Suprapubic skin (tissue), 4 donors: Measurements from ENCODE around the gene GPAM. TPM values are rescaled to one million over a fixed set of nuclear protein-coding genes. Genes with fewer than 3 reads are reported as not detected.

Source experiments
- DNase-seq, 2 donors: peaks; one replicate each; pipeline ENCODE4 v3.0.0-alpha.2; 2019; ENCODE audit warnings: low spot score in 2 of 2
- H3K27ac ChIP-seq: fragments of 200-600 bp; sonication (generic); one replicate; pipeline ENCODE4 v1.5.1; 2019
- H3K27me3 ChIP-seq: fragments of 200-600 bp; sonication (generic); one replicate; pipeline ENCODE4 v1.5.1; 2019
- H3K36me3 ChIP-seq: fragments of 200-600 bp; sonication (generic); one replicate; pipeline ENCODE4 v1.5.1; 2019
- H3K4me1 ChIP-seq: fragments of 200-600 bp; sonication (generic); one replicate; pipeline ENCODE4 v1.5.1; 2019
- H3K4me3 ChIP-seq: fragments of 200-600 bp; sonication (generic); one replicate; pipeline ENCODE4 v1.5.1; 2019; ENCODE audit warnings: mild to moderate bottlenecking
- H3K9me3 ChIP-seq: fragments of 200-600 bp; sonication (generic); one replicate; pipeline ENCODE4 v1.5.1; 2019
- CTCF ChIP-seq, 2 donors: fragments of 200-600 bp in 1 of 2; fragments of 450-650 bp in 1 of 2; sonication (generic) in 1 of 2; IDR thresholded peaks; one replicate each; pipeline ENCODE4 v1.5.1; 2016 to 2019; ENCODE audit warnings: antibody characterized with exemption in 2 of 2, mild to moderate bottlenecking in 1 of 2, moderate library complexity in 1 of 2
- EP300 ChIP-seq: sonication (generic); formaldehyde crosslinking; IDR thresholded peaks from one replicate; pipeline ENCODE4 v1.6.1; 2017; ENCODE audit warnings: antibody characterized with exemption
- POLR2A ChIP-seq, 2 donors: fragments of 450-650 bp; IDR thresholded peaks; one replicate each; pipeline ENCODE4 v1.6.1; 2017; ENCODE audit warnings: antibody characterized with exemption in 2 of 2, mild to moderate bottlenecking in 2 of 2, moderate library complexity in 2 of 2
- POLR2AphosphoS5 ChIP-seq, 3 donors: sonication (generic); formaldehyde crosslinking; IDR thresholded peaks; one replicate each; pipeline ENCODE4 v1.6.1; 2017; ENCODE audit warnings: antibody characterized with exemption in 3 of 3
- WGBS: methylation state at CpG from one replicate; pipeline ENCODE4 v1.1.5; 2018; 5-methylcytosine and 5-hydroxymethylcytosine counted together
- total RNA-seq, 4 donors: library from RNA; depleted of rRNA; stranded (reverse); fragments of >200 nt; gene quantifications; one replicate each; pipeline ENCODE4 v1.1.0, GENCODE V29; 2016

The GPAM gene
- total RNA-seq, 4 donors from 2014 or later: 5.2 to 16.2 (median 6.8) TPM

- Histone ChIP-seq H3K9me3 (no peaks in the 10 kb centered on the region), H3K27ac (no peak overlapping the region), H3K27me3 (no peaks in the 10 kb centered on the region), H3K4me1 (no peaks in the 10 kb centered on the region), H3K36me3 (no peaks in the 10 kb centered on the region), H3K4me3 (no peak overlapping the region)
- 71% methylated on average over 4 of the region's 4 CpGs for WGBS
- TF ChIP-seq POLR2A (IDR thresholded peaks at IDR 0.05): no peak
- TF ChIP-seq POLR2AphosphoS5 (IDR thresholded peaks at IDR 0.05): no peak
- no peak for TF ChIP-seq CTCF (IDR thresholded peaks at IDR 0.05)
- no peak for TF ChIP-seq EP300
- DNase-seq: no peak
These were observed 34.4 kb upstream of the GPAM start for GRCh38 chr10:112218036-112218390.

GRCh38 chr10:112217386-112218035 lies 33.9 kb upstream of the GPAM start:
- H3K27ac ChIP-seq: no peak overlapping the region
- no peak overlapping the region for H3K4me3 ChIP-seq
- DNase-seq: no peak
- no peaks in the 10 kb centered on the region for H3K4me1 ChIP-seq
- H3K36me3 ChIP-seq: no peaks in the 10 kb centered on the region
- WGBS: 39% methylated on average over 4 of the region's 4 CpGs
- H3K27me3 ChIP-seq: no peaks in the 10 kb centered on the region
- no peaks in the 10 kb centered on the region for H3K9me3 ChIP-seq
- no peak for TF ChIP-seq POLR2A (IDR thresholded peaks at IDR 0.05)
- TF ChIP-seq EP300: no peak
- no peak for TF ChIP-seq CTCF (IDR thresholded peaks at IDR 0.05)
- TF ChIP-seq POLR2AphosphoS5 (IDR thresholded peaks at IDR 0.05): no peak

GRCh38 chr10:112216966-112217365 lies 33.4 kb upstream of the GPAM start:
- no peak for DNase-seq
- no peaks in the 10 kb centered on the region for H3K9me3 ChIP-seq
- no peaks in the 10 kb centered on the region for H3K4me1 ChIP-seq
- 82% methylated on average over 5 of the region's 5 CpGs for WGBS
- no peaks in the 10 kb centered on the region for H3K27me3 ChIP-seq
- no peak overlapping the region for H3K4me3 ChIP-seq
- no peak overlapping the region for H3K27ac ChIP-seq
- no peaks in the 10 kb centered on the region for H3K36me3 ChIP-seq
- TF ChIP-seq POLR2AphosphoS5 (IDR thresholded peaks at IDR 0.05) (no peak), POLR2A (IDR thresholded peaks at IDR 0.05) (no peak), CTCF (IDR thresholded peaks at IDR 0.05) (no peak), EP300 (no peak)

- no peak for DNase-seq
These were observed 32.6 kb upstream of the GPAM start for GRCh38 chr10:112216151-112216550.

GRCh38 chr10:112215342-112215774 lies 31.8 kb upstream of the GPAM start:
- no peak overlapping the region for H3K27ac ChIP-seq
- no peak overlapping the region for H3K4me3 ChIP-seq
- H3K36me3 ChIP-seq: no peaks in the 10 kb centered on the region
- H3K27me3 ChIP-seq: no peaks in the 10 kb centered on the region
- 85% methylated on average over 8 of the region's 8 CpGs for WGBS
- H3K4me1 ChIP-seq: no peaks in the 10 kb centered on the region
- H3K9me3 ChIP-seq: no peaks in the 10 kb centered on the region
- TF ChIP-seq EP300 (no peak), POLR2A (IDR thresholded peaks at IDR 0.05) (no peak), CTCF (IDR thresholded peaks at IDR 0.05) (no peak), POLR2AphosphoS5 (IDR thresholded peaks at IDR 0.05) (no peak)
- DNase-seq: no peak

More at GRCh38 chr10:112216151-112216550, 32.6 kb upstream of the GPAM start:
- no peaks in the 10 kb centered on the region for H3K27me3 ChIP-seq
- WGBS: 93% methylated on average over 2 of the region's 2 CpGs
- no peak for TF ChIP-seq POLR2A (IDR thresholded peaks at IDR 0.05)
- TF ChIP-seq POLR2AphosphoS5 (IDR thresholded peaks at IDR 0.05): no peak
- no peak for TF ChIP-seq EP300
- TF ChIP-seq CTCF (IDR thresholded peaks at IDR 0.05): no peak
- no peak overlapping the region for H3K4me3 ChIP-seq
- no peaks in the 10 kb centered on the region for H3K4me1 ChIP-seq
- H3K36me3 ChIP-seq: no peaks in the 10 kb centered on the region
- H3K27ac ChIP-seq: no peak overlapping the region
- H3K9me3 ChIP-seq: no peaks in the 10 kb centered on the region
